DOHH2 (cell line): ENCODE data around the gene ANXA5.

Experiments
- CTCF ChIP-seq: fragments of 200-600 bp; sonication (generic); IDR thresholded peaks from one replicate; pipeline ENCODE4 v1.5.1; 2014; ENCODE audit warnings: antibody characterized with exemption, mild to moderate bottlenecking, low read depth, low read length; ENCODE audit not compliant: poor library complexity, severe bottlenecking
- EZH2phosphoT487 ChIP-seq: fragments of 200-600 bp; sonication (generic); IDR thresholded peaks from 2 replicates; pipeline ENCODE4 v1.6.1; 2017; ENCODE audit warnings: borderline replicate concordance, mild to moderate bottlenecking, antibody characterized with exemption, low read length, moderate library complexity, mixed read lengths

GRCh38 chr4:121709766-121710405 lies 13.1 kb upstream of the ANXA5 start:
- TF ChIP-seq EZH2phosphoT487 (no peak), CTCF (no peak)
